Measurements from ENCODE around the gene RAB21. TPM values are rescaled to one million over a fixed set of nuclear protein-coding genes. Genes with fewer than 3 reads are reported as not detected.
A peak's percentile ranks its signal among the peaks of the same experiment; 100 is the strongest.

The RAB21 gene
- total and polyA plus RNA-seq, 2 experiments from 2014 or later = 21.8 to 60.3 TPM

DNA sequence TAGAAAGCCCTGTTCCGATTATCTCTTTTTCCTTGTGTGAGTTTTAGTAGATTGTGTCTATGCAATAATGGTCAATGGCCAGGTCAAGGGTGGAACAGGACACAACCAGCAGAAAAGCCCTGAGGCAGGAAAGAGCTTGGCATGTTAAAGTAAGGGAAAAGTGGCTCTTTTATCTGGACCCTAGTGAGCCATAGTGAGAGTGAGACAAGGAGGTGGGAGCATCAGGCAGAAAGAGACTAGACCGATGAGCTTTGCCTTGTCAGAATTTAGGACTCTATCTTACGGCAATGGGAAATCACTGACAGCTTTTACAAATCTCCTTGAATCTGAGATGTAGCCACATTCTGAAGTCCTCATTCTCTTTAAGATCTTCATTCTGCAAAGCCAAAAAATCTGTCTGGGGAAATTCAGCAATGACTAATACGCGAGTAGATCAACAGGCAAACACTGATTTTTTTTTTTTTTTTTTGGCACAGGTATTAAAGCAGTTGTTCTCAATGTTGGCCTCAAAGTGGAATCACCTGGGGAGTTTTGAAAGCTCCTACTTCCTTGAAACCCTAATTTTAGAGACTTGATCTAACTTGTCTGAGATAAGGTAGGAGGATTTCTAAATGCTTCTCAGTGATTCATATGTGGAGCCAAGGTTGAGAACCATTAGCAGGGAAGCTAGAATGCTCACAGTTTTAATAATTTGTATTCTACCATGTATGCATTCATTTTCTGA is 34.9 kb upstream of the RAB21 start:
- Histone ChIP-seq H3K27me3 (no peaks in the 10 kb centered on the region), H3K4me3 (no peak overlapping the region), H3K9me3 (ENCODE audit: low read depth) (no peaks in the 10 kb centered on the region), H3K27ac (no peak overlapping the region), H3K36me3 (no peaks in the 10 kb centered on the region), H3K4me1 (ENCODE audit: low read depth) (no peaks in the 10 kb centered on the region)
- TF ChIP-seq CTCF (IDR thresholded peaks at IDR 0.05; ENCODE audit: low read depth, low read length) = no peak
- DNase-seq (ENCODE audit: low read depth in 1 of 2, low spot score in 1 of 2) = no peak

GRCh38 chr12:71721783-71722505 is 32.7 kb upstream of the RAB21 start:
- Histone ChIP-seq H3K27me3 (no peaks in the 10 kb centered on the region), H3K27ac (no peak overlapping the region), H3K9me3 (ENCODE audit: low read depth) (no peaks in the 10 kb centered on the region), H3K36me3 (no peaks in the 10 kb centered on the region), H3K4me1 (ENCODE audit: low read depth) (no peaks in the 10 kb centered on the region), H3K4me3 (no peak overlapping the region)
- DNase-seq (ENCODE audit: low read depth in 1 of 2, low spot score in 1 of 2) = peak in 1 of 2 donors; percentile 31
- no peak for TF ChIP-seq CTCF (IDR thresholded peaks at IDR 0.05; ENCODE audit: low read depth, low read length)

- no peaks in the 10 kb centered on the region for H3K9me3 ChIP-seq (ENCODE audit: low read depth)
- H3K36me3 ChIP-seq = no peaks in the 10 kb centered on the region
- no peak for TF ChIP-seq CTCF (IDR thresholded peaks at IDR 0.05; ENCODE audit: low read depth, low read length)
- no peaks in the 10 kb centered on the region for H3K4me1 ChIP-seq (ENCODE audit: low read depth)
- H3K27ac ChIP-seq = no peak overlapping the region
- DNase-seq (ENCODE audit: low read depth in 1 of 2, low spot score in 1 of 2) = no peak
- H3K27me3 ChIP-seq = no peaks in the 10 kb centered on the region
- no peak overlapping the region for H3K4me3 ChIP-seq
Measured at GRCh38 chr12:71725011-71725410, 29.7 kb upstream of the RAB21 start.

DNA sequence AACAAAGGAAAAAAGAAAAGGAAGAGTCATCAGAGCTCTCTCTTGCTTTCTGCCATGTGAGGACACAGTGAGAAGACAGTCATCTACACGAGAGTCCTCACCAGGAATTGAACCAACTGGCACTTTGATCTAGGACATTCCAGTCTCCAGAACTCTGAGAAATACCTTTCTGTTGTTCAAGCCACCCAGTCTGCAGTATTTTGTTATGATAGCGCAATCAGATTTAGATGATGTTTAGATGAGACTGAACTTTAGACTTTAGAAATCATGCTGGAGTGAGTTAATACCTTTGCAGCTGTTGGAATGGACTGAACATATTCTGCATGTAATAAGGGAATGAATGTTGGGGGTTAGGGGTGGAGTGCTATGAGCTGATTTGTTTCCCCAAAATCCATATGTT is 28.1 kb upstream of the RAB21 start:
- Histone ChIP-seq H3K27ac (no peak overlapping the region), H3K9me3 (ENCODE audit: low read depth) (no peaks in the 10 kb centered on the region), H3K4me1 (ENCODE audit: low read depth) (no peaks in the 10 kb centered on the region), H3K36me3 (no peaks in the 10 kb centered on the region), H3K4me3 (no peak overlapping the region), H3K27me3 (no peaks in the 10 kb centered on the region)
- no peak for DNase-seq (ENCODE audit: low read depth in 1 of 2, low spot score in 1 of 2)
- no peak for TF ChIP-seq CTCF (IDR thresholded peaks at IDR 0.05; ENCODE audit: low read depth, low read length)

DNA sequence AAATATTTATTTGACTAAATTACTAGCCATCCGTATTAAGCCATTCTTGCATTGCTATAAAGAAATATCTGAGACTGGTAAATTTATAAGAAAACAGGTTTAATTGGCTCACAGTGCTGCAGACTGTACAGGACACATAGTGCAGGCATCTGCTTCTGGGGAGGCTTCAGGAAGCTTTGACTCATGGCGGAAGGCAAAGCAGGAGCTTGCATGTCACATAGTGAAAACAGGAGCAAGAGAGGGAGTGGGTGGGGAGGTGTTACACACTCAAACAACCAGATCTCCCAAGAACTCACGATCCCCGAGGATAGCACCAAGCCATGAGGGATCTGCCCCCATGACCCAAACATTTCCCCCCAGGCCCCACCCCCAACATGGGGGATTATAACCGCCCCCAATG is 26.7 kb upstream of the RAB21 start:
- no peak for TF ChIP-seq CTCF (IDR thresholded peaks at IDR 0.05; ENCODE audit: low read depth, low read length)
- H3K9me3 ChIP-seq (ENCODE audit: low read depth) = no peaks in the 10 kb centered on the region
- no peak for DNase-seq (ENCODE audit: low read depth in 1 of 2, low spot score in 1 of 2)
- no peaks in the 10 kb centered on the region for H3K4me1 ChIP-seq (ENCODE audit: low read depth)
- no peaks in the 10 kb centered on the region for H3K27me3 ChIP-seq
- no peak overlapping the region for H3K4me3 ChIP-seq
- no peak overlapping the region for H3K27ac ChIP-seq
- H3K36me3 ChIP-seq = no peaks in the 10 kb centered on the region
